Left ventricle myocardium inferior (tissue), 1 donor: ENCODE data around the gene NAALADL1. TPM values are rescaled to one million over a fixed set of nuclear protein-coding genes. Genes with fewer than 3 reads are reported as not detected.

Source experiments
- DNase-seq: peaks from one replicate; pipeline ENCODE4 v3.0.0-alpha.2; 2020
- H3K27ac ChIP-seq: fragments of 200-600 bp; replicated peaks from 2 replicates; pipeline ENCODE4 v1.8.0; 2021
- H3K27me3 ChIP-seq: fragments of 200-600 bp; 2 replicates; pipeline ENCODE4 v1.8.0; 2021; ENCODE audit warnings: low read depth
- H3K36me3 ChIP-seq: fragments of 200-600 bp; 2 replicates; pipeline ENCODE4 v1.8.0; 2021
- H3K4me1 ChIP-seq: fragments of 200-600 bp; 2 replicates; pipeline ENCODE4 v1.8.0; 2021
- H3K4me3 ChIP-seq: fragments of 200-600 bp; 2 replicates; pipeline ENCODE4 v1.8.0; 2021; ENCODE audit warnings: mild to moderate bottlenecking, moderate library complexity
- H3K9me3 ChIP-seq: fragments of 200-600 bp; replicated peaks from 2 replicates; pipeline ENCODE4 v1.8.0; 2021
- intact Hi-C: fragments of 100-400 bp; cut with micrococcal nuclease; formaldehyde crosslinking; loops from one replicate; pipeline ENCODE4 v1.11.0; 2022
- total RNA-seq: library from RNA; stranded (reverse); fragmentation: NEBNext Ultra II Directional; extraction: Animal tissue kit (Norgen Biotek cat#: 25700); gene quantifications from one replicate; pipeline ENCODE4 v1.2.1, GENCODE V29; 2021
- TF ChIP-seq, protein P1 (sequence below): fragments of 200-600 bp; IDR thresholded peaks from 2 replicates; pipeline ENCODE4 v1.8.0; 2021; ENCODE audit warnings: antibody characterized with exemption, mild to moderate bottlenecking, borderline replicate concordance
- donor health status: DM: no; HTN: yes; CAD: no; lungs with severe emphysema.

The NAALADL1 gene
- total RNA-seq, 1 donor from 2014 or later: 4.8 TPM

DNA sequence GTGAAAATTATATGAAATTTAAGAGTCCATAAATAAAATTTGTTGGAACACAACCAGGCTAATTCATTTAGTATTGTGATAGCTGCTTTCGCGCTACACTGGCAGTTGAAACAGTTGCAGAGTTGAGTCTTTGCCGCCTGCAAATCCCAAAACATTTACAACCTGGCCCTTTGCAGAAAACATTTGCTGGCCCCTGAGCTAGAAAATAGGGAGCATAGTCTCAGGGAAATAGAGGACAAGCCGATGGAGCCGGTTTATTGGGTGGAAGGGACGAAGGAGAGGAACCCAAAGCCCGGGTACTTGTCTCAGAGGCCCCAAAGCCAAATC is 17.9 kb downstream of the NAALADL1 start:
- intact Hi-C loops: no loop called here
- Histone ChIP-seq H3K36me3 (peaks cover 54% of the 10 kb centered on the region), H3K27me3 (no peaks in the 10 kb centered on the region), H3K4me3 (peak overlapping the region; percentile 96), H3K9me3 (no peaks in the 10 kb centered on the region), H3K4me1 (peaks cover 49% of the 10 kb centered on the region), H3K27ac (peak overlapping the region; percentile 98)
- no peak for DNase-seq
- TF ChIP-seq, protein P1, sequence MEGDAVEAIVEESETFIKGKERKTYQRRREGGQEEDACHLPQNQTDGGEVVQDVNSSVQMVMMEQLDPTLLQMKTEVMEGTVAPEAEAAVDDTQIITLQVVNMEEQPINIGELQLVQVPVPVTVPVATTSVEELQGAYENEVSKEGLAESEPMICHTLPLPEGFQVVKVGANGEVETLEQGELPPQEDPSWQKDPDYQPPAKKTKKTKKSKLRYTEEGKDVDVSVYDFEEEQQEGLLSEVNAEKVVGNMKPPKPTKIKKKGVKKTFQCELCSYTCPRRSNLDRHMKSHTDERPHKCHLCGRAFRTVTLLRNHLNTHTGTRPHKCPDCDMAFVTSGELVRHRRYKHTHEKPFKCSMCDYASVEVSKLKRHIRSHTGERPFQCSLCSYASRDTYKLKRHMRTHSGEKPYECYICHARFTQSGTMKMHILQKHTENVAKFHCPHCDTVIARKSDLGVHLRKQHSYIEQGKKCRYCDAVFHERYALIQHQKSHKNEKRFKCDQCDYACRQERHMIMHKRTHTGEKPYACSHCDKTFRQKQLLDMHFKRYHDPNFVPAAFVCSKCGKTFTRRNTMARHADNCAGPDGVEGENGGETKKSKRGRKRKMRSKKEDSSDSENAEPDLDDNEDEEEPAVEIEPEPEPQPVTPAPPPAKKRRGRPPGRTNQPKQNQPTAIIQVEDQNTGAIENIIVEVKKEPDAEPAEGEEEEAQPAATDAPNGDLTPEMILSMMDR: no peak

DNA sequence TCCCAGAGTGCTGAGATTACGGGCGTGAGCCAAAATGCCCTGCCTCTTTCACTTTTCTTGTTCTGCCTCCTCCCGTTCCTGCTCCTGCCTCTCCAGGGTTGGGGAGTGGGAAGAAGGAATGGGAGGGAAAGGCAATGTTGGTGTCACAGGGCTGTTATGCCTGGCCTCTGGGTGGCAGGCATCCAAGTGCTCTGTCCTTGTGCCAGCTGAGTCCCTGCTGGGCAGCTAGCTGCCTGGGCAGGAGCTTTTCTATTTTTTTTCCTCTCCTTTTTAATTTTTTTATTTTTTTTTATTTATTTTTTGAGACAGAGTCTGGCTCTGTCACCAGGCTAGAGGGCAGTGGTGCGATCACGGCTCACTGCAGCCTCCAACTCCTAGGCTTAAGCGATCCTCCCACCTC is 21.4 kb downstream of the NAALADL1 start:
- H3K4me1 ChIP-seq: peaks cover 27% of the 10 kb centered on the region
- no peaks in the 10 kb centered on the region for H3K9me3 ChIP-seq
- TF ChIP-seq, protein P1: no peak
- H3K27me3 ChIP-seq: no peaks in the 10 kb centered on the region
- peaks cover 76% of the 10 kb centered on the region for H3K36me3 ChIP-seq
- peak; percentile 70 for DNase-seq
- intact Hi-C loops: no loop called here
- peak overlapping the region; percentile 33 for H3K27ac ChIP-seq
- no peak overlapping the region for H3K4me3 ChIP-seq

DNA sequence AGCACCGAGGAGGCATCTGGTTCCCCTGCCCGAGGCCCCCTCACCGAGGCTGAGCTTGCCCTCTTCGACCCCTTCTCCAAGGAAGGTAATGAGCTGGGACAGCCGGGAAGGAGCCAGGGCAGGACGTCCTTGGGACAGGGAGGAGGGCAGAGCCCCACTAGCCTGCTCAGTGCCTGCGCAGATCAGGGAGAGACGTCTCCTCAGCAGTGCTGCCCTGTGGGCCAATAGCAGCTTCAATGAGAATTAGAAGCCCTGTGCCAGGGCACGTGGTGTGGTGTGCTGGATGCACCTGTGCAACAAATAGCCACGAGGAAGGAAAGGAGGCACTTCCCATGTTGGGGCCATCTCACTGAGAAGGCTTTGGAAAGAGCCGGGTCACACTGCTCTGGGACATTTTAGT is 22.8 kb downstream of the NAALADL1 start:
- H3K4me1 ChIP-seq: peaks cover 13% of the 10 kb centered on the region
- peaks cover 78% of the 10 kb centered on the region for H3K36me3 ChIP-seq
- intact Hi-C loops: no loop called here
- TF ChIP-seq, protein P1: no peak
- H3K27me3 ChIP-seq: no peaks in the 10 kb centered on the region
- H3K9me3 ChIP-seq: no peaks in the 10 kb centered on the region
- DNase-seq: no peak
- H3K4me3 ChIP-seq: no peak overlapping the region
- H3K27ac ChIP-seq: no peak overlapping the region

DNA sequence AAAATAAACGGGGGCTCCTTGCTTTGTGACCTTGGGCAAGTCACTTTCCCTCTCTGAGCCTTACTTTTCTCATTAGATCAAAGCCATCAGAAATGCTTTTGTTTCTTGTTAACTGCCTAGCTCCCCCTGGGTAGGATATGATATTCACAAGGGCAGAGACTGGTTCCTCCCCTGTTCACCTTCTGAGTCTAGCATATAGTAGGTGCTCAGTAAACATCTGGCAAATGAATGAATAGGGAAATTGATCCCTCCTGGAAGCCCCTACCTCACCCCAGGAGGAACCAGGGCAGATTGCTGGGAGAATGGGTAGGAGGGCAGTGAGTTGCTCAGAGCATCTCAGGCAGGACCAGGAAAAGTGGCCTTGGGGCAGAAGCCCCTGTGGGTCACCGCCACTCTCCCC is 23.9 kb downstream of the NAALADL1 start:
- Histone ChIP-seq H3K4me1 (peaks cover 10% of the 10 kb centered on the region), H3K27ac (no peak overlapping the region), H3K36me3 (peaks cover 71% of the 10 kb centered on the region), H3K27me3 (no peaks in the 10 kb centered on the region), H3K4me3 (no peak overlapping the region), H3K9me3 (no peaks in the 10 kb centered on the region)
- intact Hi-C loops: no loop called here
- no peak for DNase-seq
- TF ChIP-seq, protein P1: no peak

DNA sequence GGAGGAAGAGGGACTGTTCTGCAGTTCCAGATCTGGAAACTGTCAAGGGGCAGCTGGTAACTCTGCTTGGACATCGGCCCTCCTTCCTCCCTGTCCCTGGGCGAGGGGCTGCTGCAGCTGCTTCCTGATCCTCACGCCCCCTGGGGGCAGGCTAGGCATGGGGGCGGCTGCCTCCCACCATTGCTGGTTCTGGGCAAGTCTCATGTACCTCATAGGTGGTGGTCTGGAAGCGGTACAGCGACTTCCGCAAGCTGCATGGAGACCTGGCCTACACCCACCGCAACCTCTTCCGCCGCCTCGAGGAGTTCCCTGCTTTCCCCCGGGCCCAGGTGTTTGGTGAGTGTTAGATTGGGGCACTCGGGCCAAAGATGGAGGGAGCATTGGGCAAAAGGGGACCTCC is 26.1 kb downstream of the NAALADL1 start:
- TF ChIP-seq, protein P1: no peak
- Histone ChIP-seq H3K4me3 (no peak overlapping the region), H3K36me3 (peaks cover 54% of the 10 kb centered on the region), H3K27ac (no peak overlapping the region), H3K9me3 (no peaks in the 10 kb centered on the region), H3K4me1 (peaks cover 27% of the 10 kb centered on the region), H3K27me3 (no peaks in the 10 kb centered on the region)
- intact Hi-C loops: no loop called here
- DNase-seq: no peak
